WTC11 (cell line): Measurements from ENCODE around the gene RGS19. TPM values are rescaled to one million over a fixed set of nuclear protein-coding genes. Genes with fewer than 3 reads are reported as not detected.
A peak's percentile ranks its signal among the peaks of the same experiment; 100 is the strongest.

Experiments used
- ATAC-seq: fragments of 200-7000 bp; cut with Tn5 transposase; 2 replicates; pipeline ENCODE4 v1.10.0; 2021; ENCODE audit warnings: mild to moderate bottlenecking, moderate library complexity
- CTCF ChIA-PET: fragments of 300-600 bp; sonication (Branson Sonifier 250); formaldehyde crosslinking; loops from one replicate; lab custom pipeline; 2021; ENCODE audit warnings: antibody characterized with exemption; lab: Charles Lee
- POLR2A ChIA-PET: fragments of 350-600 bp; sonication (Branson Sonifier 250); formaldehyde crosslinking; loops from one replicate; lab custom pipeline; 2021; ENCODE audit warnings: antibody characterized with exemption; lab: Charles Lee
- DNase-seq: peaks from one replicate; pipeline ENCODE4 v3.0.0; 2021; ENCODE audit warnings: low spot score
- H3K27ac Mint-ChIP-seq: 2 replicates; pipeline ENCODE4 v1.8.0; 2021; ENCODE audit warnings: mixed read lengths
- H3K27me3 Mint-ChIP-seq: 2 replicates; pipeline ENCODE4 v1.8.0; 2021; ENCODE audit warnings: low read depth, mild to moderate bottlenecking, moderate library complexity, mixed read lengths
- H3K36me3 Mint-ChIP-seq: 2 replicates; pipeline ENCODE4 v1.8.0; 2021; ENCODE audit warnings: mixed read lengths
- H3K4me1 Mint-ChIP-seq: 2 replicates; pipeline ENCODE4 v1.8.0; 2022; ENCODE audit warnings: mixed read lengths
- H3K4me3 Mint-ChIP-seq: 2 replicates; pipeline ENCODE4 v1.8.0; 2021; ENCODE audit warnings: mild to moderate bottlenecking, moderate library complexity, mixed read lengths
- H3K9me3 Mint-ChIP-seq: 2 replicates; pipeline ENCODE4 v1.8.0; 2021; ENCODE audit warnings: mixed read lengths
- CDX4 ChIP-seq: fragments of 250-450 bp; sonication (Bioruptor Pico); IDR thresholded peaks from 2 replicates; pipeline ENCODE4 v1.9.0; 2021; ENCODE audit warnings: moderate library complexity, mild to moderate bottlenecking, inconsistent platforms, borderline replicate concordance
- FOXK1 ChIP-seq: sonication (generic); formaldehyde crosslinking; IDR thresholded peaks from 2 replicates; pipeline ENCODE4 v1.8.0; 2022; ENCODE audit warnings: mild to moderate bottlenecking, moderate library complexity, missing genetic modification reagents
- FOXP1 ChIP-seq: sonication (generic); formaldehyde crosslinking; IDR thresholded peaks from 2 replicates; pipeline ENCODE4 v1.8.0; 2022; ENCODE audit warnings: missing genetic modification reagents, mild to moderate bottlenecking, moderate library complexity, borderline replicate concordance
- RELA ChIP-seq: sonication (generic); formaldehyde crosslinking; IDR thresholded peaks from 2 replicates; pipeline ENCODE4 v1.8.1; 2022; ENCODE audit warnings: missing genetic modification reagents, mild to moderate bottlenecking, borderline replicate concordance
- SOX15 ChIP-seq: fragments of 250-450 bp; sonication (Bioruptor Pico); IDR thresholded peaks from 2 replicates; pipeline ENCODE4 v1.9.0; 2021; ENCODE audit warnings: mild to moderate bottlenecking
- TCF7 ChIP-seq: sonication (generic); formaldehyde crosslinking; IDR thresholded peaks from 2 replicates; pipeline ENCODE4 v1.8.0; 2022; ENCODE audit warnings: mild to moderate bottlenecking, low read depth, missing genetic modification reagents, moderate library complexity
- ZNF138 ChIP-seq: sonication (generic); formaldehyde crosslinking; conservative IDR thresholded peaks from 2 replicates; pipeline ENCODE4 v1.8.1; 2022; ENCODE audit warnings: mild to moderate bottlenecking, moderate library complexity, missing genetic modification reagents
- total RNA-seq: library from RNA; stranded (reverse); gene quantifications from 3 replicates; pipeline ENCODE4 v1.2.3, GENCODE V29; 2021
- TF ChIP-seq, protein P1 (sequence below): sonication (generic); formaldehyde crosslinking; IDR thresholded peaks from 2 replicates; pipeline ENCODE4 v1.8.1; 2022; ENCODE audit warnings: mild to moderate bottlenecking, missing genetic modification reagents, moderate library complexity, borderline replicate concordance
- TF ChIP-seq, protein P2 (sequence below): sonication (generic); formaldehyde crosslinking; conservative IDR thresholded peaks from 2 replicates; pipeline ENCODE4 v1.8.1; 2023; ENCODE audit warnings: mild to moderate bottlenecking, low read depth, missing genetic modification reagents, moderate library complexity
- TF ChIP-seq, protein P3 (sequence below): sonication (generic); formaldehyde crosslinking; IDR thresholded peaks from 2 replicates; pipeline ENCODE4 v1.8.0; 2023; ENCODE audit warnings: mild to moderate bottlenecking, missing genetic modification reagents
- TF ChIP-seq, protein P4 (sequence below): fragments of 250-450 bp; sonication (Bioruptor Pico); IDR thresholded peaks from 2 replicates; pipeline ENCODE4 v1.9.0; 2021; ENCODE audit warnings: mild to moderate bottlenecking, borderline replicate concordance
- TF ChIP-seq, protein P5 (sequence below): sonication (generic); formaldehyde crosslinking; IDR thresholded peaks from 2 replicates; pipeline ENCODE4 v1.8.0; 2022; ENCODE audit warnings: mild to moderate bottlenecking, missing genetic modification reagents

The RGS19 gene
- total RNA-seq, 1 experiment from 2014 or later: 13.8 TPM

GRCh38 chr20:64084685-64085152 lies 5.4 kb upstream of the RGS19 start:
- Mint-ChIP-seq H3K9me3 (0 out of 2 replicates have a peak, but pooled peaks cover 3% of the 10 kb centered on the region), H3K27me3 (peaks cover 59% of the 10 kb centered on the region), H3K4me3 (peak overlapping the region; percentile 85), H3K4me1 (peaks cover 21% of the 10 kb centered on the region), H3K36me3 (no peaks in the 10 kb centered on the region), H3K27ac (no peak overlapping the region)
- peak; percentile 46 for ATAC-seq
- TF ChIP-seq, protein P1, sequence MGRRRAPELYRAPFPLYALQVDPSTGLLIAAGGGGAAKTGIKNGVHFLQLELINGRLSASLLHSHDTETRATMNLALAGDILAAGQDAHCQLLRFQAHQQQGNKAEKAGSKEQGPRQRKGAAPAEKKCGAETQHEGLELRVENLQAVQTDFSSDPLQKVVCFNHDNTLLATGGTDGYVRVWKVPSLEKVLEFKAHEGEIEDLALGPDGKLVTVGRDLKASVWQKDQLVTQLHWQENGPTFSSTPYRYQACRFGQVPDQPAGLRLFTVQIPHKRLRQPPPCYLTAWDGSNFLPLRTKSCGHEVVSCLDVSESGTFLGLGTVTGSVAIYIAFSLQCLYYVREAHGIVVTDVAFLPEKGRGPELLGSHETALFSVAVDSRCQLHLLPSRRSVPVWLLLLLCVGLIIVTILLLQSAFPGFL (CRISPR knock-in tag): no peak
- TF ChIP-seq CDX4 (CRISPR knock-in tag) (no peak), FOXP1 (no peak; the same call in 1 of the 2 replicates)
- TF ChIP-seq, protein P2, sequence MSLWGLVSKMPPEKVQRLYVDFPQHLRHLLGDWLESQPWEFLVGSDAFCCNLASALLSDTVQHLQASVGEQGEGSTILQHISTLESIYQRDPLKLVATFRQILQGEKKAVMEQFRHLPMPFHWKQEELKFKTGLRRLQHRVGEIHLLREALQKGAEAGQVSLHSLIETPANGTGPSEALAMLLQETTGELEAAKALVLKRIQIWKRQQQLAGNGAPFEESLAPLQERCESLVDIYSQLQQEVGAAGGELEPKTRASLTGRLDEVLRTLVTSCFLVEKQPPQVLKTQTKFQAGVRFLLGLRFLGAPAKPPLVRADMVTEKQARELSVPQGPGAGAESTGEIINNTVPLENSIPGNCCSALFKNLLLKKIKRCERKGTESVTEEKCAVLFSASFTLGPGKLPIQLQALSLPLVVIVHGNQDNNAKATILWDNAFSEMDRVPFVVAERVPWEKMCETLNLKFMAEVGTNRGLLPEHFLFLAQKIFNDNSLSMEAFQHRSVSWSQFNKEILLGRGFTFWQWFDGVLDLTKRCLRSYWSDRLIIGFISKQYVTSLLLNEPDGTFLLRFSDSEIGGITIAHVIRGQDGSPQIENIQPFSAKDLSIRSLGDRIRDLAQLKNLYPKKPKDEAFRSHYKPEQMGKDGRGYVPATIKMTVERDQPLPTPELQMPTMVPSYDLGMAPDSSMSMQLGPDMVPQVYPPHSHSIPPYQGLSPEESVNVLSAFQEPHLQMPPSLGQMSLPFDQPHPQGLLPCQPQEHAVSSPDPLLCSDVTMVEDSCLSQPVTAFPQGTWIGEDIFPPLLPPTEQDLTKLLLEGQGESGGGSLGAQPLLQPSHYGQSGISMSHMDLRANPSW (CRISPR knock-in tag): no peak
- TF ChIP-seq, protein P3, sequence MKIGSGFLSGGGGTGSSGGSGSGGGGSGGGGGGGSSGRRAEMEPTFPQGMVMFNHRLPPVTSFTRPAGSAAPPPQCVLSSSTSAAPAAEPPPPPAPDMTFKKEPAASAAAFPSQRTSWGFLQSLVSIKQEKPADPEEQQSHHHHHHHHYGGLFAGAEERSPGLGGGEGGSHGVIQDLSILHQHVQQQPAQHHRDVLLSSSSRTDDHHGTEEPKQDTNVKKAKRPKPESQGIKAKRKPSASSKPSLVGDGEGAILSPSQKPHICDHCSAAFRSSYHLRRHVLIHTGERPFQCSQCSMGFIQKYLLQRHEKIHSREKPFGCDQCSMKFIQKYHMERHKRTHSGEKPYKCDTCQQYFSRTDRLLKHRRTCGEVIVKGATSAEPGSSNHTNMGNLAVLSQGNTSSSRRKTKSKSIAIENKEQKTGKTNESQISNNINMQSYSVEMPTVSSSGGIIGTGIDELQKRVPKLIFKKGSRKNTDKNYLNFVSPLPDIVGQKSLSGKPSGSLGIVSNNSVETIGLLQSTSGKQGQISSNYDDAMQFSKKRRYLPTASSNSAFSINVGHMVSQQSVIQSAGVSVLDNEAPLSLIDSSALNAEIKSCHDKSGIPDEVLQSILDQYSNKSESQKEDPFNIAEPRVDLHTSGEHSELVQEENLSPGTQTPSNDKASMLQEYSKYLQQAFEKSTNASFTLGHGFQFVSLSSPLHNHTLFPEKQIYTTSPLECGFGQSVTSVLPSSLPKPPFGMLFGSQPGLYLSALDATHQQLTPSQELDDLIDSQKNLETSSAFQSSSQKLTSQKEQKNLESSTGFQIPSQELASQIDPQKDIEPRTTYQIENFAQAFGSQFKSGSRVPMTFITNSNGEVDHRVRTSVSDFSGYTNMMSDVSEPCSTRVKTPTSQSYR (CRISPR knock-in tag): no peak
- TF ChIP-seq, protein P4, sequence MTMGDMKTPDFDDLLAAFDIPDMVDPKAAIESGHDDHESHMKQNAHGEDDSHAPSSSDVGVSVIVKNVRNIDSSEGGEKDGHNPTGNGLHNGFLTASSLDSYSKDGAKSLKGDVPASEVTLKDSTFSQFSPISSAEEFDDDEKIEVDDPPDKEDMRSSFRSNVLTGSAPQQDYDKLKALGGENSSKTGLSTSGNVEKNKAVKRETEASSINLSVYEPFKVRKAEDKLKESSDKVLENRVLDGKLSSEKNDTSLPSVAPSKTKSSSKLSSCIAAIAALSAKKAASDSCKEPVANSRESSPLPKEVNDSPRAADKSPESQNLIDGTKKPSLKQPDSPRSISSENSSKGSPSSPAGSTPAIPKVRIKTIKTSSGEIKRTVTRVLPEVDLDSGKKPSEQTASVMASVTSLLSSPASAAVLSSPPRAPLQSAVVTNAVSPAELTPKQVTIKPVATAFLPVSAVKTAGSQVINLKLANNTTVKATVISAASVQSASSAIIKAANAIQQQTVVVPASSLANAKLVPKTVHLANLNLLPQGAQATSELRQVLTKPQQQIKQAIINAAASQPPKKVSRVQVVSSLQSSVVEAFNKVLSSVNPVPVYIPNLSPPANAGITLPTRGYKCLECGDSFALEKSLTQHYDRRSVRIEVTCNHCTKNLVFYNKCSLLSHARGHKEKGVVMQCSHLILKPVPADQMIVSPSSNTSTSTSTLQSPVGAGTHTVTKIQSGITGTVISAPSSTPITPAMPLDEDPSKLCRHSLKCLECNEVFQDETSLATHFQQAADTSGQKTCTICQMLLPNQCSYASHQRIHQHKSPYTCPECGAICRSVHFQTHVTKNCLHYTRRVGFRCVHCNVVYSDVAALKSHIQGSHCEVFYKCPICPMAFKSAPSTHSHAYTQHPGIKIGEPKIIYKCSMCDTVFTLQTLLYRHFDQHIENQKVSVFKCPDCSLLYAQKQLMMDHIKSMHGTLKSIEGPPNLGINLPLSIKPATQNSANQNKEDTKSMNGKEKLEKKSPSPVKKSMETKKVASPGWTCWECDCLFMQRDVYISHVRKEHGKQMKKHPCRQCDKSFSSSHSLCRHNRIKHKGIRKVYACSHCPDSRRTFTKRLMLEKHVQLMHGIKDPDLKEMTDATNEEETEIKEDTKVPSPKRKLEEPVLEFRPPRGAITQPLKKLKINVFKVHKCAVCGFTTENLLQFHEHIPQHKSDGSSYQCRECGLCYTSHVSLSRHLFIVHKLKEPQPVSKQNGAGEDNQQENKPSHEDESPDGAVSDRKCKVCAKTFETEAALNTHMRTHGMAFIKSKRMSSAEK: no peak
- ChIA-PET POLR2A (interaction anchor here (0.9 kb wide), 1 partner anchor 34 kb away, joined by 4 read pairs; no protein-coding TSS in a partner anchor), CTCF (interaction anchor here (0.6 to 5.6 kb wide), 17 partner anchors 8 to 309 kb away, joined by 3 to 119 read pairs (median 6); partner anchors contain the start of genes C20orf204, PRPF6 and SAMD10)
- DNase-seq: peak; percentile 54

DNA sequence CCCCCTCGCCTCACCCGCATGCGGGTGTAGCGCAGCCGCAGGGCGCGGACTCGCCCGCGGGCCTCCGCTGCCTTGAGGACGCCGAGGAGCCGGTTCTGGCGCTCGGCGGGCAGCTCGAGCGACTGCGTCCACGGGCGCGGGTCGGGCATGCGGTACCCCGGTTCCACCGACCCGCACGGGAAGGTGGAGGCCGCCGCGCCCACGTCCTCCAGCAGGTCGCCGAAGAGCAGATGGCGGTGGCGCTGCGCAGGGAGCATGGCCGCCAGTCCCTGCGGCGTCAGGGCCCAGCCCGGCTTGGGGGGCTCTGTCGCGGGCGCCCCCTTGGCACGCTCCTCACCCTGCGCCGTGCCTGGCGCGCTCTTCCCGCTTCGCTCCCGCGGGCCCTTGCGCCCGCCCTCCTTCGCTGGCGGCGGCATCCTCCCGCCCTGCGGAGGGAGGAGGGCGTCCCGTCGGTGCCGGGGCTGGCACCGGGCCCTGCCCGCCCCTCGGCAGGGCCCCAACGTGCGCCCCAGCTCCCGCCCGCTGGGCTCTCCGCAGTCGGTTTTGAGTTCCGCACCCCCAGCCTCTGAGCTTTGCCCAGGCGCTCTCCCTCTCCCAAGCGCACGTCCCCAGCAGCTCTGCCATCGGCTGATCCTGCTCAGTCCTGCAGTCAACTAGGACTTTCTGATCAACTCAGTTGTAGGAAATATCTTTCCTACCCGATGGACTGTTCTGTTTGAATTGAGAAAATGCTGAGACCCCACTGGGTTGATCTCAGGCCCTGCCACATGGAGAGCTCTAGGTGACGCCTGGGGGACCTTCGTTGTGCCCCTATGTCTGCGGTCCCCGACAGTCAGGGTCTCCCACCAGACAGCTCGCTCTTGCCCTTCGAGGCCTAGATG lies 4.7 kb upstream of the RGS19 start, which contains the start of gene LKAAEAR1:
Gene LKAAEAR1, minus strand, starts transcription at position 595 of the 881 bp plus-strand sequence. Its CDS starts 179 bp downstream, at position 416.
- Mint-ChIP-seq H3K36me3 (no peaks in the 10 kb centered on the region), H3K27me3 (peaks cover 59% of the 10 kb centered on the region), H3K27ac (no peak within 1 kb of the TSS), H3K4me3 (peak within 1 kb of the TSS; percentile 85), H3K9me3 (0 out of 2 replicates have a peak, but pooled peaks cover 3% of the 10 kb centered on the region), H3K4me1 (peaks cover 23% of the 10 kb centered on the region)
- ChIA-PET CTCF (interaction anchor here (0.6 to 5.6 kb wide), 39 partner anchors 8 to 501 kb away, joined by 3 to 119 read pairs (median 5); partner anchors contain the start of genes C20orf204, PCMTD2, PRPF6 and SAMD10), POLR2A (interaction anchor here (1.0 kb wide), 1 partner anchor 36 kb away, joined by 3 read pairs; no protein-coding TSS in a partner anchor)
- ATAC-seq: peak; percentile 1; the same call in 1 of the 2 replicates
- DNase-seq: no peak
- peak; percentile 51; the same call in 1 of the 2 replicates for TF ChIP-seq FOXP1
- TF ChIP-seq, protein P5, sequence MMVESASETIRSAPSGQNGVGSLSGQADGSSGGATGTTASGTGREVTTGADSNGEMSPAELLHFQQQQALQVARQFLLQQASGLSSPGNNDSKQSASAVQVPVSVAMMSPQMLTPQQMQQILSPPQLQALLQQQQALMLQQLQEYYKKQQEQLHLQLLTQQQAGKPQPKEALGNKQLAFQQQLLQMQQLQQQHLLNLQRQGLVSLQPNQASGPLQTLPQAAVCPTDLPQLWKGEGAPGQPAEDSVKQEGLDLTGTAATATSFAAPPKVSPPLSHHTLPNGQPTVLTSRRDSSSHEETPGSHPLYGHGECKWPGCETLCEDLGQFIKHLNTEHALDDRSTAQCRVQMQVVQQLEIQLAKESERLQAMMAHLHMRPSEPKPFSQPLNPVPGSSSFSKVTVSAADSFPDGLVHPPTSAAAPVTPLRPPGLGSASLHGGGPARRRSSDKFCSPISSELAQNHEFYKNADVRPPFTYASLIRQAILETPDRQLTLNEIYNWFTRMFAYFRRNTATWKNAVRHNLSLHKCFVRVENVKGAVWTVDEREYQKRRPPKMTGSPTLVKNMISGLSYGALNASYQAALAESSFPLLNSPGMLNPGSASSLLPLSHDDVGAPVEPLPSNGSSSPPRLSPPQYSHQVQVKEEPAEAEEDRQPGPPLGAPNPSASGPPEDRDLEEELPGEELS: peak; percentile 69
- TF ChIP-seq ZNF138 (CRISPR knock-in tag): 0 out of 2 replicates have a peak, but pooled peaks have one; percentile 37
- TF ChIP-seq SOX15: no peak
- TF ChIP-seq RELA (CRISPR knock-in tag): no peak
- peak; percentile 47 for TF ChIP-seq FOXK1 (CRISPR knock-in tag)
- 0 out of 2 replicates have a peak, but pooled peaks have one; percentile 57 for TF ChIP-seq TCF7 (CRISPR knock-in tag)
- TF ChIP-seq, protein P3 (CRISPR knock-in tag): peak; percentile 73; the same call in 1 of the 2 replicates
